Ammon's horn (tissue), 1 donor: Measurements from ENCODE around the gene CHI3L1.
A peak's percentile ranks its signal among the peaks of the same experiment; 100 is the strongest.

ENCODE experiments used
- DNase-seq: peaks from one replicate; pipeline ENCODE4 v3.0.0-alpha.2; 2016; ENCODE audit warnings: low spot score

Gene CHI3L1

GRCh38 chr1:203133970-203134725 is 52.4 kb downstream of the CHI3L1 start:
- peak; percentile 60 for DNase-seq

GRCh38 chr1:203131548-203132200 is 54.8 kb downstream of the CHI3L1 start:
- no peak for DNase-seq

GRCh38 chr1:203130358-203130985 is 56.0 kb downstream of the CHI3L1 start:
- DNase-seq, result no peak

- DNase-seq, result peak; percentile 96
Measured at GRCh38 chr1:203129501-203130231, 56.8 kb downstream of the CHI3L1 start.
